Activated CD8-positive, alpha-beta memory T cell treated with anti-CD3 and anti-CD28 coated beads, Interleukin-2, amount 50 U/mL, for 48 hours (primary cell): ENCODE measurements around the gene UBR3.
"Not testable (repeated sequence)": the region's sequence is repeated elsewhere in the genome, so short reads cannot be mapped to it uniquely, and the experiment has no call there.

Experiments
- DNase-seq: peaks from one replicate; pipeline ENCODE4 v3.0.0-alpha.2; 2020

Gene UBR3

GRCh38 chr2:169827272-169828140, at the start of gene UBR3:
Gene UBR3, plus strand, starts transcription at chr2:169827454. Its CDS starts 54 bp downstream, at chr2:169827508.
- DNase-seq, result peak; percentile 93

- no peak for DNase-seq
Measured at GRCh38 chr2:169778446-169778845, 48.8 kb upstream of the UBR3 start.

GRCh38 chr2:169781249-169782013, 45.8 kb upstream of the UBR3 start:
- no peak for DNase-seq

GRCh38 chr2:169782513-169782912, 44.7 kb upstream of the UBR3 start:
- no peak for DNase-seq

GRCh38 chr2:169790581-169790980, 36.7 kb upstream of the UBR3 start:
- no peak for DNase-seq

- DNase-seq, result no peak
Measured at GRCh38 chr2:169795181-169795580, 32.1 kb upstream of the UBR3 start.

- DNase-seq, result no peak
Measured at GRCh38 chr2:169796441-169796840, 30.8 kb upstream of the UBR3 start.

- no peak for DNase-seq
Measured at GRCh38 chr2:169797601-169798000, 29.7 kb upstream of the UBR3 start.

GRCh38 chr2:169798397-169798717, 28.9 kb upstream of the UBR3 start:
- no peak for DNase-seq

- DNase-seq, result peak; percentile 96
Measured at GRCh38 chr2:169798718-169799592, 28.3 kb upstream of the UBR3 start, which contains the start of gene SSB. Gene SSB, plus strand, starts transcription at chr2:169798871. Its CDS starts 2,090 bp downstream, at chr2:169800961.

GRCh38 chr2:169803480-169803879, 23.8 kb upstream of the UBR3 start:
- DNase-seq, result no peak

GRCh38 chr2:169806586-169806985, 20.7 kb upstream of the UBR3 start:
- no peak for DNase-seq

- DNase-seq, result no peak
Measured at GRCh38 chr2:169808221-169808620, 19.0 kb upstream of the UBR3 start.

- no peak for DNase-seq
Measured at GRCh38 chr2:169815849-169816248, 11.4 kb upstream of the UBR3 start.

- DNase-seq, result not testable (repeated sequence)
Measured at GRCh38 chr2:169816961-169817360, 10.3 kb upstream of the UBR3 start.

GRCh38 chr2:169817369-169817768, 9.9 kb upstream of the UBR3 start:
- DNase-seq, result not testable (repeated sequence)

- DNase-seq, result no peak
Measured at GRCh38 chr2:169818241-169818640, 9.0 kb upstream of the UBR3 start.

GRCh38 chr2:169819106-169819505, 8.1 kb upstream of the UBR3 start:
- DNase-seq, result no peak

GRCh38 chr2:169820101-169820500, 7.2 kb upstream of the UBR3 start:
- not testable (repeated sequence) for DNase-seq

- DNase-seq, result no peak
Measured at GRCh38 chr2:169822036-169822435, 5.2 kb upstream of the UBR3 start.

GRCh38 chr2:169822785-169823392, 4.4 kb upstream of the UBR3 start:
- DNase-seq, result no peak

GRCh38 chr2:169823996-169824372, 3.3 kb upstream of the UBR3 start:
- no peak for DNase-seq
